ENCODE data around the gene CBLL2.
A peak's percentile ranks its signal among the peaks of the same experiment; 100 is the strongest.
"Not testable (repeated sequence)": the region's sequence is repeated elsewhere in the genome, so short reads cannot be mapped to it uniquely, and the experiment has no call there.

Gene CBLL2

GRCh38 chrX:22268706-22269105 lies 4.0 kb upstream of the CBLL2 start:
- no peak for TF ChIP-seq CTCF (IDR thresholded peaks at IDR 0.05)
- no peak for TF ChIP-seq ZFX (IDR thresholded peaks at IDR 0.05; ENCODE audit: borderline replicate concordance)
- H3K27ac ChIP-seq: no peak overlapping the region

- no peak for TF ChIP-seq ZFX (IDR thresholded peaks at IDR 0.05; ENCODE audit: borderline replicate concordance)
- TF ChIP-seq CTCF (IDR thresholded peaks at IDR 0.05): no peak
- H3K27ac ChIP-seq: no peak overlapping the region
These were observed 1.1 kb downstream of the CBLL2 start for GRCh38 chrX:22273714-22274317.

GRCh38 chrX:22276781-22277180 lies 4.1 kb downstream of the CBLL2 start:
- TF ChIP-seq CTCF (IDR thresholded peaks at IDR 0.05) (no peak), ZFX (IDR thresholded peaks at IDR 0.05; ENCODE audit: borderline replicate concordance) (no peak)

GRCh38 chrX:22278375-22278774 lies 5.7 kb downstream of the CBLL2 start:
- TF ChIP-seq CTCF (IDR thresholded peaks at IDR 0.05): peak; percentile 17
- no peak for TF ChIP-seq ZFX (IDR thresholded peaks at IDR 0.05; ENCODE audit: borderline replicate concordance)
- no peak overlapping the region for H3K27ac ChIP-seq

More at GRCh38 chrX:22276781-22277180, 4.1 kb downstream of the CBLL2 start:
- no peak overlapping the region for H3K27ac ChIP-seq

- not testable (repeated sequence) for H3K27ac ChIP-seq
These were observed 16.5 kb downstream of the CBLL2 start for GRCh38 chrX:22289209-22289608.

GRCh38 chrX:22296871-22297270 lies 24.2 kb downstream of the CBLL2 start:
- TF ChIP-seq ZFX (IDR thresholded peaks at IDR 0.05; ENCODE audit: borderline replicate concordance) (no peak), CTCF (IDR thresholded peaks at IDR 0.05) (no peak)
- no peak overlapping the region for H3K27ac ChIP-seq

GRCh38 chrX:22300130-22300529 lies 27.4 kb downstream of the CBLL2 start:
- H3K27ac ChIP-seq: peak overlapping the region; percentile 54
- TF ChIP-seq ZFX (IDR thresholded peaks at IDR 0.05; ENCODE audit: borderline replicate concordance) (no peak), CTCF (IDR thresholded peaks at IDR 0.05) (no peak)

GRCh38 chrX:22310779-22311178 lies 38.1 kb downstream of the CBLL2 start:
- H3K27ac ChIP-seq: no peak overlapping the region
- no peak for TF ChIP-seq ZFX (IDR thresholded peaks at IDR 0.05; ENCODE audit: borderline replicate concordance)
- TF ChIP-seq CTCF (IDR thresholded peaks at IDR 0.05): no peak

All from 22Rv1 (cell line).